ENCODE data around the gene ANKLE2. TPM values are rescaled to one million over a fixed set of nuclear protein-coding genes. Genes with fewer than 3 reads are reported as not detected.
"Not testable (repeated sequence)": the region's sequence is repeated elsewhere in the genome, so short reads cannot be mapped to it uniquely, and the experiment has no call there.

The ANKLE2 gene
- total and polyA plus RNA-seq, 2 of the 13 experiments (the other 11 are each of a cell fraction or from before 2014, with no cell fraction given) = 35.3 to 37.1 TPM

- ATAC-seq; H3K9ac ChIP-seq (ENCODE audit: insufficient read depth, low read depth, low read length); BruUV-seq (replicated peaks); FAIRE-seq; intact Hi-C loops (cut with micrococcal nuclease; ENCODE audit: unreplicated experiment); in situ Hi-C loops (cut with HindIII; ENCODE audit: extremely low pct_ligation_motif_present, low pct_unique_long_range_greater_than_20kb); CTCF ChIA-PET (ENCODE audit: low intra/inter-chr PET ratio, low total read pairs); POLR2A ChIA-PET; H3K27me3 ChIP-seq (ENCODE audit: control insufficient read depth in 1 of 2, insufficient read depth in 2 of 2, low read length in 2 of 2); H3K9me3 ChIP-seq (ENCODE audit: low read length); H3K4me2 ChIP-seq (ENCODE audit: low read depth, low read length); DNase-seq (ENCODE audit: low spot score); H2AFZ ChIP-seq (ENCODE audit: low read length); H3K27ac ChIP-seq (ENCODE audit: extremely low read length, insufficient read depth, low read length); H3K4me3 ChIP-seq (replicated peaks in 1 of 3; ENCODE audit: insufficient read depth in 1 of 3, low read depth in 2 of 3, low read length in 3 of 3): not testable (repeated sequence)
- peaks cover 21% of the 10 kb centered on the region for H4K20me1 ChIP-seq (ENCODE audit: insufficient read depth, low read length)
- peaks cover 35% of the 10 kb centered on the region for H3K4me1 ChIP-seq (ENCODE audit: insufficient read depth, low read length)
- peaks cover 2 to 15% of the 10 kb centered on the region in 2 experiments; a peak in 4 of 5 replicates for H3K36me3 ChIP-seq (replicated peaks in 1 of 2; ENCODE audit: control insufficient read depth in 1 of 2, insufficient read depth in 2 of 2, low read length in 2 of 2)
- H3K79me2 ChIP-seq (ENCODE audit: insufficient read depth, low read length) = peaks cover 39% of the 10 kb centered on the region
- 0 out of 2 replicates have a peak, but pooled peaks have one; percentile 23 for TF ChIP-seq HNRNPL (IDR thresholded peaks at IDR 0.05; ENCODE audit: low read depth, low read length)
- peak; percentile 27 for TF ChIP-seq AGO2 (optimal IDR thresholded peaks at IDR 0.05; ENCODE audit: low read depth, low read length)
- 0 out of 2 replicates have a peak, but pooled peaks have one; percentile 16 for TF ChIP-seq RBFOX2 (IDR thresholded peaks at IDR 0.05; ENCODE audit: low read depth, low read length)
- 100% methylated on average over 1 of the region's 28 CpGs for WGBS (ENCODE audit: low lambda C conversion rate)
Measured at GRCh38 chr12:132758825-132759224, 2.8 kb downstream of the ANKLE2 start.

GRCh38 chr12:132754160-132754932 lies 7.3 kb downstream of the ANKLE2 start:
- H3K4me2 ChIP-seq (ENCODE audit: low read depth, low read length) = no peak overlapping the region
- ATAC-seq (peak; percentile 67), FAIRE-seq (no peak), DNase-seq (ENCODE audit: low spot score) (no peak)
- H4K20me1 ChIP-seq (ENCODE audit: insufficient read depth, low read length) = 0 out of 2 replicates have a peak, but pooled peaks cover 5% of the 10 kb centered on the region
- in situ Hi-C loops (cut with HindIII; ENCODE audit: extremely low pct_ligation_motif_present, low pct_unique_long_range_greater_than_20kb) = no loop called here
- TF ChIP-seq PRPF4 (IDR thresholded peaks at IDR 0.05; ENCODE audit: low read depth, low read length, poor library complexity, severe bottlenecking) (peak; percentile 80), RBFOX2 (IDR thresholded peaks at IDR 0.05; ENCODE audit: low read depth, low read length) (no peak), CTCF (CRISPR knock-in tag; IDR thresholded peaks at IDR 0.05) (peak; percentile 23; the same call in 1 of the 2 replicates)
- H2AFZ ChIP-seq (ENCODE audit: low read length) = no peak overlapping the region
- peaks cover 24% of the 10 kb centered on the region for H3K79me2 ChIP-seq (ENCODE audit: insufficient read depth, low read length)
- 93% methylated on average over 14 of the region's 14 CpGs for WGBS (ENCODE audit: low lambda C conversion rate)
- ChIA-PET POLR2A (no interaction called here), CTCF (ENCODE audit: low intra/inter-chr PET ratio, low total read pairs) (no interaction called here)
- H3K4me3 ChIP-seq (replicated peaks in 1 of 3; ENCODE audit: insufficient read depth in 1 of 3, low read depth in 2 of 3, low read length in 3 of 3) = no peak overlapping the region
- H3K9me3 ChIP-seq (ENCODE audit: low read length) = no peaks in the 10 kb centered on the region
- H3K27ac ChIP-seq (ENCODE audit: extremely low read length, insufficient read depth, low read length) = no peak overlapping the region
- intact Hi-C loops (cut with micrococcal nuclease; ENCODE audit: unreplicated experiment) = no loop called here
- TSS peak; percentile 7 for BruUV-seq (replicated peaks)
- H3K36me3 ChIP-seq (replicated peaks in 1 of 2; ENCODE audit: control insufficient read depth in 1 of 2, insufficient read depth in 2 of 2, low read length in 2 of 2) = peaks cover 14 to 47% of the 10 kb centered on the region in 2 experiments
- no peaks in the 10 kb centered on the region for H3K27me3 ChIP-seq (ENCODE audit: control insufficient read depth in 1 of 2, insufficient read depth in 2 of 2, low read length in 2 of 2)
- H3K9ac ChIP-seq (ENCODE audit: insufficient read depth, low read depth, low read length) = no peak overlapping the region
- peaks cover 18% of the 10 kb centered on the region for H3K4me1 ChIP-seq (ENCODE audit: insufficient read depth, low read length)

DNA sequence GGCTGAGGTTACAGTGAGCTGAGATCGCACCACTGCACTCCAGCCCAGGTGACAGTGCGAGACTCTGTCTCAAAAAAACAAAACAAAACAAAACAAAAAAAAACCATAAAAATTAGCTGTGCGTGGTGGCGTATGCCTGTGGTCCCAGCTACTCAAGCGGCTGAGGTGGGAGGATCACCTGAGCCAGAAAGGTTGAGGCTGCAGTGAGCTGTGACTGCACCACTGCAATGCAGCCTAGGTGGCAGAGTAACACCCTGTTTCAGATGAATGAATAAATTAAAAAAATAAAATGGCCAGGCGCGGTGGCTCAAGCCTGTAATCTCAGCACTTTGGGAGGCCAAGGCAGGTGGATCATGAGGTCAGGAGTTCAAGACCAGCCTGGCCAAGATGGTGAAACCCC lies 8.0 kb downstream of the ANKLE2 start:
- H3K4me2 ChIP-seq (ENCODE audit: low read depth, low read length); H3K27ac ChIP-seq (ENCODE audit: extremely low read length, insufficient read depth, low read length); H3K4me3 ChIP-seq (replicated peaks in 1 of 3; ENCODE audit: insufficient read depth in 1 of 3, low read depth in 2 of 3, low read length in 3 of 3); H2AFZ ChIP-seq (ENCODE audit: low read length); H3K9me3 ChIP-seq (ENCODE audit: low read length); H3K27me3 ChIP-seq (ENCODE audit: control insufficient read depth in 1 of 2, insufficient read depth in 2 of 2, low read length in 2 of 2); intact Hi-C loops (cut with micrococcal nuclease; ENCODE audit: unreplicated experiment); FAIRE-seq; H3K9ac ChIP-seq (ENCODE audit: insufficient read depth, low read depth, low read length); in situ Hi-C loops (cut with HindIII; ENCODE audit: extremely low pct_ligation_motif_present, low pct_unique_long_range_greater_than_20kb); H4K20me1 ChIP-seq (ENCODE audit: insufficient read depth, low read length); BruUV-seq (replicated peaks); CTCF ChIA-PET (ENCODE audit: low intra/inter-chr PET ratio, low total read pairs); ATAC-seq; POLR2A ChIA-PET; DNase-seq (ENCODE audit: low spot score): not testable (repeated sequence)
- Histone ChIP-seq H3K79me2 (ENCODE audit: insufficient read depth, low read length) (peaks cover 20% of the 10 kb centered on the region), H3K4me1 (ENCODE audit: insufficient read depth, low read length) (peaks cover 18% of the 10 kb centered on the region), H3K36me3 (replicated peaks in 1 of 2; ENCODE audit: control insufficient read depth in 1 of 2, insufficient read depth in 2 of 2, low read length in 2 of 2) (peaks cover 16 to 51% of the 10 kb centered on the region in 2 experiments)
- WGBS (ENCODE audit: low lambda C conversion rate) = 98% methylated on average over 7 of the region's 7 CpGs
